GM23338 (cell line): ENCODE measurements around the gene MPO.

Experiments used
- CREB1 ChIP-seq: fragments of 250-450 bp; sonication (Bioruptor Pico); IDR thresholded peaks from 2 replicates; pipeline ENCODE4 v1.5.0; 2020; ENCODE audit warnings: low read depth, mild to moderate bottlenecking, moderate library complexity
- ETS1 ChIP-seq: IDR thresholded peaks from 2 replicates; pipeline ENCODE4 v1.6.1; 2016; ENCODE audit warnings: antibody characterized with exemption
- EZH2 ChIP-seq: fragments of 200-600 bp; sonication (generic); IDR thresholded peaks from one replicate; pipeline ENCODE4 v1.8.0; 2017; ENCODE audit warnings: antibody characterized with exemption, mild to moderate bottlenecking, low read depth; ENCODE audit not compliant: unreplicated experiment
- EZH2phosphoT487 ChIP-seq: fragments of 200-600 bp; sonication (generic); IDR thresholded peaks from one replicate; pipeline ENCODE4 v1.8.1; 2018; ENCODE audit warnings: antibody characterized with exemption; ENCODE audit not compliant: unreplicated experiment
- JUNB ChIP-seq: IDR thresholded peaks from one replicate; pipeline ENCODE4 v1.6.1; 2016; ENCODE audit warnings: antibody characterized with exemption; ENCODE audit not compliant: unreplicated experiment
- NANOG ChIP-seq: IDR thresholded peaks from 2 replicates; pipeline ENCODE4 v1.6.1; 2016; ENCODE audit warnings: antibody characterized with exemption, borderline replicate concordance
- POLR2AphosphoS5 ChIP-seq: IDR thresholded peaks from 2 replicates; pipeline ENCODE4 v1.6.1; 2016; ENCODE audit warnings: antibody characterized with exemption, low read depth
- STAT1 ChIP-seq: IDR thresholded peaks from one replicate; pipeline ENCODE4 v1.6.1; 2016; ENCODE audit warnings: antibody characterized with exemption; ENCODE audit not compliant: unreplicated experiment
- ZNF114 ChIP-seq: fragments of 250-450 bp; sonication (Bioruptor Pico); IDR thresholded peaks from 2 replicates; pipeline ENCODE4 v1.5.0; 2020; ENCODE audit warnings: mild to moderate bottlenecking, moderate library complexity
- ZNF331 ChIP-seq: fragments of 250-450 bp; sonication (Bioruptor Pico); IDR thresholded peaks from 2 replicates; pipeline ENCODE4 v1.5.0; 2020; ENCODE audit warnings: low read depth, mild to moderate bottlenecking, moderate library complexity
- ZNF462 ChIP-seq: fragments of 250-450 bp; sonication (Bioruptor Pico); IDR thresholded peaks from 2 replicates; pipeline ENCODE4 v1.5.0; 2020; ENCODE audit warnings: mild to moderate bottlenecking, moderate library complexity
- TF ChIP-seq, protein P1 (sequence below), 2 experiments: fragments of 200-600 bp in 1 of 2; sonication (generic) in 1 of 2; conservative IDR thresholded peaks; 2 replicates each; pipeline versions ENCODE4 v1.5.1 to v1.6.1; 2016 to 2017; ENCODE audit warnings: antibody characterized with exemption in 2 of 2, low read depth in 2 of 2, mild to moderate bottlenecking in 2 of 2, moderate library complexity in 1 of 2
- TF ChIP-seq, protein P2 (sequence below): IDR thresholded peaks from one replicate; pipeline ENCODE4 v1.6.1; 2018; ENCODE audit warnings: antibody characterized with exemption; ENCODE audit not compliant: unreplicated experiment

- TF ChIP-seq, protein P1, sequence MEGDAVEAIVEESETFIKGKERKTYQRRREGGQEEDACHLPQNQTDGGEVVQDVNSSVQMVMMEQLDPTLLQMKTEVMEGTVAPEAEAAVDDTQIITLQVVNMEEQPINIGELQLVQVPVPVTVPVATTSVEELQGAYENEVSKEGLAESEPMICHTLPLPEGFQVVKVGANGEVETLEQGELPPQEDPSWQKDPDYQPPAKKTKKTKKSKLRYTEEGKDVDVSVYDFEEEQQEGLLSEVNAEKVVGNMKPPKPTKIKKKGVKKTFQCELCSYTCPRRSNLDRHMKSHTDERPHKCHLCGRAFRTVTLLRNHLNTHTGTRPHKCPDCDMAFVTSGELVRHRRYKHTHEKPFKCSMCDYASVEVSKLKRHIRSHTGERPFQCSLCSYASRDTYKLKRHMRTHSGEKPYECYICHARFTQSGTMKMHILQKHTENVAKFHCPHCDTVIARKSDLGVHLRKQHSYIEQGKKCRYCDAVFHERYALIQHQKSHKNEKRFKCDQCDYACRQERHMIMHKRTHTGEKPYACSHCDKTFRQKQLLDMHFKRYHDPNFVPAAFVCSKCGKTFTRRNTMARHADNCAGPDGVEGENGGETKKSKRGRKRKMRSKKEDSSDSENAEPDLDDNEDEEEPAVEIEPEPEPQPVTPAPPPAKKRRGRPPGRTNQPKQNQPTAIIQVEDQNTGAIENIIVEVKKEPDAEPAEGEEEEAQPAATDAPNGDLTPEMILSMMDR (conservative IDR thresholded peaks at IDR 0.05; ENCODE audit: low read depth in 2 of 2), result no peak
- no peak for TF ChIP-seq POLR2AphosphoS5
- TF ChIP-seq EZH2phosphoT487, result no peak
- no peak for TF ChIP-seq ZNF331 (CRISPR knock-in tag)
- TF ChIP-seq, protein P2, sequence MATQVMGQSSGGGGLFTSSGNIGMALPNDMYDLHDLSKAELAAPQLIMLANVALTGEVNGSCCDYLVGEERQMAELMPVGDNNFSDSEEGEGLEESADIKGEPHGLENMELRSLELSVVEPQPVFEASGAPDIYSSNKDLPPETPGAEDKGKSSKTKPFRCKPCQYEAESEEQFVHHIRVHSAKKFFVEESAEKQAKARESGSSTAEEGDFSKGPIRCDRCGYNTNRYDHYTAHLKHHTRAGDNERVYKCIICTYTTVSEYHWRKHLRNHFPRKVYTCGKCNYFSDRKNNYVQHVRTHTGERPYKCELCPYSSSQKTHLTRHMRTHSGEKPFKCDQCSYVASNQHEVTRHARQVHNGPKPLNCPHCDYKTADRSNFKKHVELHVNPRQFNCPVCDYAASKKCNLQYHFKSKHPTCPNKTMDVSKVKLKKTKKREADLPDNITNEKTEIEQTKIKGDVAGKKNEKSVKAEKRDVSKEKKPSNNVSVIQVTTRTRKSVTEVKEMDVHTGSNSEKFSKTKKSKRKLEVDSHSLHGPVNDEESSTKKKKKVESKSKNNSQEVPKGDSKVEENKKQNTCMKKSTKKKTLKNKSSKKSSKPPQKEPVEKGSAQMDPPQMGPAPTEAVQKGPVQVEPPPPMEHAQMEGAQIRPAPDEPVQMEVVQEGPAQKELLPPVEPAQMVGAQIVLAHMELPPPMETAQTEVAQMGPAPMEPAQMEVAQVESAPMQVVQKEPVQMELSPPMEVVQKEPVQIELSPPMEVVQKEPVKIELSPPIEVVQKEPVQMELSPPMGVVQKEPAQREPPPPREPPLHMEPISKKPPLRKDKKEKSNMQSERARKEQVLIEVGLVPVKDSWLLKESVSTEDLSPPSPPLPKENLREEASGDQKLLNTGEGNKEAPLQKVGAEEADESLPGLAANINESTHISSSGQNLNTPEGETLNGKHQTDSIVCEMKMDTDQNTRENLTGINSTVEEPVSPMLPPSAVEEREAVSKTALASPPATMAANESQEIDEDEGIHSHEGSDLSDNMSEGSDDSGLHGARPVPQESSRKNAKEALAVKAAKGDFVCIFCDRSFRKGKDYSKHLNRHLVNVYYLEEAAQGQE, result no peak
- no peak for TF ChIP-seq EZH2
- TF ChIP-seq CREB1 (CRISPR knock-in tag), result no peak
- no peak for TF ChIP-seq JUNB
- TF ChIP-seq ZNF114, result no peak
- TF ChIP-seq ETS1, result no peak
- no peak for TF ChIP-seq NANOG
- no peak for TF ChIP-seq STAT1
- TF ChIP-seq ZNF462 (CRISPR knock-in tag), result no peak
Measured at GRCh38 chr17:58308985-58309917, 28.5 kb upstream of the MPO start.
